GM12864 (cell line): ENCODE measurements around the gene DGKD.

ENCODE experiments used
- DNase-seq: peaks from one replicate; pipeline ENCODE4 v3.0.0-alpha.2; 2011; ENCODE audit warnings: low read depth
- H3K4me3 ChIP-seq: 2 replicates; pipeline ENCODE4 v1.5.1; 2011; ENCODE audit warnings: mild to moderate bottlenecking, low read depth, low read length, control low read depth
- TF ChIP-seq, protein P1 (sequence below): IDR thresholded peaks from 2 replicates; pipeline ENCODE4 v1.5.1; 2011; ENCODE audit warnings: low read depth, mild to moderate bottlenecking, moderate library complexity, low read length, control low read depth, inconsistent platforms; ENCODE audit errors: missing control alignments

Gene DGKD

DNA sequence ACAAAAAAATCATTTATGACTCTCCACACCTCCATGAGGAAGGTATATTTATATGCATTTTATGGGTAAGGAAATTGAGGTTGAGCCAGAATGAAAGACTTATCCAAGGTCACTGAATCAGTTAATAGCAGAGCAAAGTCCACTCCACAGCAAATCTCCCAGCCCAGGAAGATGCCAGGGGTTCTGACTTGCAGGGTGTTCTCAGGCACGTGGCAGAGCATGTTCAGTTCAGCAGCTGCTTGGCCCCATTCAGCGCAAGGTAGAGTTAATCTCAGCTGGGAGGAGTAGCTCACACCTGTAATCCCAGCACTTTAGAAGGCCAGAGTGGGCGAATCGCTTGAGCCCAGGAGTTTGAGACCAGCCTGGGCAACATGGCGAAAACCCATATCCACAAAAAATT is 17.8 kb upstream of the DGKD start:
- TF ChIP-seq, protein P1, sequence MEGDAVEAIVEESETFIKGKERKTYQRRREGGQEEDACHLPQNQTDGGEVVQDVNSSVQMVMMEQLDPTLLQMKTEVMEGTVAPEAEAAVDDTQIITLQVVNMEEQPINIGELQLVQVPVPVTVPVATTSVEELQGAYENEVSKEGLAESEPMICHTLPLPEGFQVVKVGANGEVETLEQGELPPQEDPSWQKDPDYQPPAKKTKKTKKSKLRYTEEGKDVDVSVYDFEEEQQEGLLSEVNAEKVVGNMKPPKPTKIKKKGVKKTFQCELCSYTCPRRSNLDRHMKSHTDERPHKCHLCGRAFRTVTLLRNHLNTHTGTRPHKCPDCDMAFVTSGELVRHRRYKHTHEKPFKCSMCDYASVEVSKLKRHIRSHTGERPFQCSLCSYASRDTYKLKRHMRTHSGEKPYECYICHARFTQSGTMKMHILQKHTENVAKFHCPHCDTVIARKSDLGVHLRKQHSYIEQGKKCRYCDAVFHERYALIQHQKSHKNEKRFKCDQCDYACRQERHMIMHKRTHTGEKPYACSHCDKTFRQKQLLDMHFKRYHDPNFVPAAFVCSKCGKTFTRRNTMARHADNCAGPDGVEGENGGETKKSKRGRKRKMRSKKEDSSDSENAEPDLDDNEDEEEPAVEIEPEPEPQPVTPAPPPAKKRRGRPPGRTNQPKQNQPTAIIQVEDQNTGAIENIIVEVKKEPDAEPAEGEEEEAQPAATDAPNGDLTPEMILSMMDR: no peak
- DNase-seq: no peak
- no peak overlapping the region for H3K4me3 ChIP-seq

GRCh38 chr2:233338046-233338445 is 16.2 kb upstream of the DGKD start:
- TF ChIP-seq, protein P1: no peak
- no peak for DNase-seq
- H3K4me3 ChIP-seq: no peak overlapping the region

DNA sequence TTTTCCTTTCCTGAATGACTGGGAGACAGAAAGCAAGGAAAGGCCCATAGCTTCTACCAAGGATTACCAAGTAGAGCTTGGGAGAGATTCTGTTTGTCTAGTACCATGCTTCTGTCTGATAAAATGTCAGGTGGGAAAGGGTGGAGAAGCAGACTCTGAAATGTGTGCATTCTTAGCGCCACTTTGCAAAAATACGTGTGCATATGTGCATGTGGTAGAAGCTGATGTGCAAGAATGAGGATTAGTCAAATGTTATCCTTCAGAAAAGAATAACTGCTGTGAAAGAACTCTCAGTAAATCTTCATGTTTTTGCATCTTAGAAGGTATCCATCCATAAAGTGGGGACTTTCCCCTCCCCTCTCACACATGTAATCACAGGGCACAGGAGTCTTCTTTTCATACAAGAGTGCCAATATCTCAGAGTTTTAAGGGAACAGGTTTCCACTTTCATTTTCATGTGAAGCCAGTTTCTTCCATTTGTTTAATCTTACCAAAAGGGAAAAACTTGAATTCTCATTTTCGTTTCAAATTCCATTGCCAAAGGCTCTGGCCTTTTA is 15.4 kb upstream of the DGKD start:
- H3K4me3 ChIP-seq: no peak overlapping the region
- TF ChIP-seq, protein P1: no peak
- DNase-seq: no peak

DNA sequence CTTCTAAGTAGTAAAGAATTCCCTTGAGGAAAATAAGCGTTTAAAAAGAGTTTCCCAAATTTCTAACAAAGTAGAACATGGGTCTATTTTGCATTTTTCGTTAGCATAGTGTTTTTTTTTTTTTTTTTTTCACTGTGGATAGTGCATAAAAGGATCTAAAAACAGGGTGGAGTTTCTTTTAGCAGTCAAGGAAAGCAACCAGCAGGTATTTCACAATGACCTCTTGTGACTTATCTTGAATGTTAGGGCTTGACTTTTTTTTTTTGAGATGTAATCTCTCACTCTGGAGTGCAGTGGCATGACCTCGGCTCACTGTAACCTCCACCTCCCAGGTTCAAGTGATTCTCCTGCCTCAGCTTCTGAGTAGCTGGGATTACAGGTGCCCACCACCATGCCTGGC is 14.9 kb upstream of the DGKD start:
- H3K4me3 ChIP-seq: no peak overlapping the region
- TF ChIP-seq, protein P1: no peak
- no peak for DNase-seq

DNA sequence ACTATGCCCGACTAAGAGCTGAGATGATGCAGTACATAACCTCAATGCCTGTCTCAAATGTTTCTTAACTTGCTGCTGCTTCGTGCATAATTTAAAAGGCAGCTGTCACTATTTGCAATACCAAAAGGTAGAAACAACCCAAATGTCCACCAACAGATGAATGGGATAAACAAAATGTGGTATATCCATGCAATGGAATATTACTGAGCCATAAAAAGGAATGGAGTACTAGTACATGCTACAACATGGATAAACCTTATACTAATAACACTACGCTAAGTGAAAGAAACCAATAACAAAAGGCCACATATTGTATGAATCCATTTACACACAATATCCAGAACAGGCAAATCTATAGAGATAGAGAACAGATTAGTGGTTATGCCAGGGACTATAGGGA is 13.0 kb upstream of the DGKD start:
- no peak overlapping the region for H3K4me3 ChIP-seq
- DNase-seq: no peak
- TF ChIP-seq, protein P1: no peak

- no peak for DNase-seq
- TF ChIP-seq, protein P1: no peak
Observed at GRCh38 chr2:233342301-233342700, 12.0 kb upstream of the DGKD start.

DNA sequence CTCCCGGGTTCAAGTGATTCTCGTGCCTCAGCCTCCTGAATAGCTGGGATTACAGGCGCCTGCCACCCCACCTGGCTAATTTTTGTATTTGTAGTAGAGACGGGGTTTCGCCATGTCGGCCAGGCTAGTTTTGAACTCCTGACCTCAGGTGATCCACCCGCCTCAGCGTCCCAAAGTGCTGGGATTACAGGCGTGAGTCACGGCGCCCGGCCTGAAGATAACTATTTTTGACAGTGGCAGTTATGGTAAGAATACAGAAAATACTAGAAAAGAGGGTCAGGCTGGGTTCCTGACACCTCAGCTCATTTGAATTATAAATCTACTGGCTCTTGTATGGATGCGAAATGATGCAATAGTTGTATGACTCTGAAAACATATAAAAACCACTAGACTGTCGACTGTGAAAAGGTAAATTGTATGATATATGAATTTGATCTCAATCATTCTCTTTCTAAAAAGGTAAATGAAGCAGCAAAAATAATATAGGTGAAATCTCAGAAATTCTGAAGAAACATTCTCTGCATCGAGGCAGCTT is 11.1 kb upstream of the DGKD start:
- TF ChIP-seq, protein P1: no peak
- no peak for DNase-seq

More at GRCh38 chr2:233342301-233342700, 12.0 kb upstream of the DGKD start:
- H3K4me3 ChIP-seq: no peak overlapping the region

More for the DNA sequence above, 11.1 kb upstream of the DGKD start:
- H3K4me3 ChIP-seq: no peak overlapping the region
